ENCODE data around the gene SHB. TPM values are rescaled to one million over a fixed set of nuclear protein-coding genes. Genes with fewer than 3 reads are reported as not detected.

The SHB gene
- total and polyA plus RNA-seq, 10 donors: 1.2 to 20.5 (median 7.1) TPM

DNA sequence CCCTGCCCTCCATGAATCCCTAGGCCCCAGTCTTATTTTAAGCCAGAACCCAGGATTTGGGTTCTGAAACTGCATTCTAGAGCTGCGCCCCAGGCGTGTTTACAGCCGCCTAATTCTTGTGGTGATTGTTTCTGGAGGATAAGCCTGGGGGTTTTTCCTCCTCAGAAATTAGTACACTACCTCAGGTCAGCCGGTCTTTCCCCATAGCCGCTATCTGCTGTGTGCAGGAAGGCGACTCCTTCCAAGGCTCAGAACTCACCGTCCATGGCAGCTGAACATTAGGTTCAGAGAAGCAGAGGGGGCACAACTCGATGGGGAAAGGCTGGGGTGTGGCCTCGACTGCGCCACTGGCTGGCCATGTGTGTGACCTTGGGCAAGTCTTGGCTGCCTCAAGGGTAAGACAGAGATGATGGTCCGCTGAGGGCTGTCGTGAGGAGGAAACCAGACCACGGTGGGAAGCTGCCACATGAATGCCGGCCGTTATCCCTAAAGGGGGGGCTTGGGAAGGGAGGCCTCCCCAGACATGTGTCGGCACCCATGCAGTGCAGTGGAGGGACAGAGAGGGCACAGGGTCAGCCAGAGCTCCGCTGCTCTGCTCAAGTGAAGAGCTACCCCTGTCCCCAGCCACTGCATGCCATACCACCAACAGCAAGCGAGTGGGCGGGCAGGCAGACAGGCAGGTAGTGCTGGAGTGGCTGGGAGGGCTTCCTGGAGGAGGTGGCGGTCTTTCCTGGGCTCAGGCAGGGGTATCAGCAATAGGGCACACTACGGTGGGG, 28.9 kb downstream of the SHB start:
- Histone ChIP-seq H3K27me3 (replicated peaks in 1 of 7) (no peaks in the 10 kb centered on the region), H3K9me3 (no peaks in the 10 kb centered on the region), H3K36me3 (no peaks in the 10 kb centered on the region), H3K4me1 (peaks cover 10 to 55% (median 29%) of the 10 kb centered on the region in 6 donors), H3K4me3 (no peak overlapping the region), H3K27ac (peak overlapping the region in 6 of 8 donors; percentile 26 to 60 (median 36))
- 83 to 91% (median 86%) methylated on average over 21 of the region's 21 CpGs for WGBS, 5 donors
- no peak for DNase-seq
- no peak for TF ChIP-seq POLR2AphosphoS5 (IDR thresholded peaks at IDR 0.05)
- TF ChIP-seq, protein P1, sequence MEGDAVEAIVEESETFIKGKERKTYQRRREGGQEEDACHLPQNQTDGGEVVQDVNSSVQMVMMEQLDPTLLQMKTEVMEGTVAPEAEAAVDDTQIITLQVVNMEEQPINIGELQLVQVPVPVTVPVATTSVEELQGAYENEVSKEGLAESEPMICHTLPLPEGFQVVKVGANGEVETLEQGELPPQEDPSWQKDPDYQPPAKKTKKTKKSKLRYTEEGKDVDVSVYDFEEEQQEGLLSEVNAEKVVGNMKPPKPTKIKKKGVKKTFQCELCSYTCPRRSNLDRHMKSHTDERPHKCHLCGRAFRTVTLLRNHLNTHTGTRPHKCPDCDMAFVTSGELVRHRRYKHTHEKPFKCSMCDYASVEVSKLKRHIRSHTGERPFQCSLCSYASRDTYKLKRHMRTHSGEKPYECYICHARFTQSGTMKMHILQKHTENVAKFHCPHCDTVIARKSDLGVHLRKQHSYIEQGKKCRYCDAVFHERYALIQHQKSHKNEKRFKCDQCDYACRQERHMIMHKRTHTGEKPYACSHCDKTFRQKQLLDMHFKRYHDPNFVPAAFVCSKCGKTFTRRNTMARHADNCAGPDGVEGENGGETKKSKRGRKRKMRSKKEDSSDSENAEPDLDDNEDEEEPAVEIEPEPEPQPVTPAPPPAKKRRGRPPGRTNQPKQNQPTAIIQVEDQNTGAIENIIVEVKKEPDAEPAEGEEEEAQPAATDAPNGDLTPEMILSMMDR (IDR thresholded peaks at IDR 0.05 in 8 of 11, conservative IDR thresholded peaks at IDR 0.05 in 3 of 11): no peak
- no peak for TF ChIP-seq POLR2A (IDR thresholded peaks at IDR 0.05)
- intact Hi-C loops (cut with DNase I; ENCODE audit: low total_unique reads): no loop called here

DNA sequence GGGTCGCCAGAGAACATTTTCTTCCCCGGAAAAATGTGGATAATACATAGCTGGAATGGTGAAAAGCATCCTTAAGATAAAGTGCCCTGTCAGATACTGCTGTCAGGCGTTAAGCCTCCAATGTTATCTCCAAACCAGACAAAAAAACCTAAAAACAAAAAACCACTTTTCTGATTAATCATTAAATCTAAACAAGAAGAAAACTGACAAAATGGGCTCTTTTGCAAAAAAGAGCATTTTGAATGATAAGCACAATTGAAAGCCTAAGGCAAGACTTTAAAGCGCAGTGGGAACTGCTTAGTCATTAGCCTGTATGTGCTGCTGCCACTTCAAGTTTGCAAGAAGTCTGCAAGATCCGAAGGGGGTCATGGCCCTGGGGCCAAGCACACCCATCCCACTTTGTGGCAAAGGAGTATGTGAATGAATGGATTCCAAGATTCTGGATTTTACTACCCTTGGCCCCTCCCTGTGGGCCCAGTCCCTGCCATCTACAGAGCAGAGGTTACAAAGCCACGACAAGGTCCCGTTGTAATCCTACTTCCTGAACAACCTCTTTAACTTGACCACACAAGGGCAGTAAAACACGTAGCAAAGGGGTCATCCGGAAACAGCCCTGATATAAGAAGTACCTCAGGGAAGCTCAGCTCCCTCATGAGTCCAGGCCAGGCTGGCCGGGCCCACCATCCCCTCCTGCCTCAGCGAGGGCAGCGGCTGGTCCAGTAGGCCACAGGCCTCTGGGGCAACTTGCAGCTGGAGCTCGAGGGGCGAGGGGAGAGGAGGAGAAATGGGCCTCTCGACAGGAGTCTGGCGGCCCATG, 29.7 kb downstream of the SHB start:
- Histone ChIP-seq H3K4me1 (peaks cover 10 to 55% (median 29%) of the 10 kb centered on the region in 6 donors), H3K27ac (peak overlapping the region in 6 of 8 donors; percentile 26 to 60 (median 36)), H3K4me3 (no peak overlapping the region), H3K9me3 (no peaks in the 10 kb centered on the region), H3K27me3 (replicated peaks in 1 of 7) (no peaks in the 10 kb centered on the region), H3K36me3 (no peaks in the 10 kb centered on the region)
- no peak for DNase-seq
- TF ChIP-seq POLR2AphosphoS5 (IDR thresholded peaks at IDR 0.05) (peak in 1 of 3 donors; percentile 44), POLR2A (IDR thresholded peaks at IDR 0.05) (no peak)
- WGBS, 5 donors: 49 to 61% (median 53%) methylated on average over 14 to 16 of the region's 16 CpGs
- intact Hi-C loops (cut with DNase I; ENCODE audit: low total_unique reads): no loop called here

DNA sequence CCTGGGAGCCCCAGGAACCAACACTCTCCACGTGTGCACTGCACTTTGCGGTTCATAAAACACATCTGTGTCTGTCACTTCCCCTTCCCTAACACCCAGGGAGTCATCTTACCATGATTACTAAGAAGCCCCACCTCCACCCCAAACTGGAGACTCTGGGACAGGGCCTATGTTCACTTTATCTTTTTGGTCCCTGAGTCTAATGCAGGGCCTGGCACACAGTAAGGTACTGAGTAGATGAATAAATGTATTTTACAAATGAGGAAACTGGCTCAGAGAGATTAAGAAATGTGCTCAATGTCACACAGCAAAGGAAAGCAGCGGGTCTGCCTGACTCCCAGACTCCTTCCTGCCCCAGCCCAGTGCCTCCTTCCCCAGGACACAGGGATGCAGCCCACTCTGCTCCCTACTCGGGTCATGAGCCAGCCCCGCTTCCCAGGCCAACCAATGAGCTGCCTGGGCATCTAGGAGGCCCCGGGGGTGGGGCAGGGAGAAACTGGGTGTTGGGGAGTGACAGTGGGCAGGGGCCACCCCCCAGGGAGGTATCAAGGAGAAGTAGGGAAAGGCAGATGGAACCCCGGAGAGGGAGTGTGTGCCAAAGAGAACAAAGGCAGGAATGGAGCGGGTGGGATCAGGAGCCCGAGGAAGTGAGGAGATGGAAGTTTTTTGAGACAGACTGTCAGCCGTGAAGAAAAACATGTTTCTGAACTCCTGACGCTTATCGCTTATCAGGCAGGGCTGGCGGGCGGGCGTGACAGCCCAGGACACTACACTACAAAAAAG, 30.5 kb downstream of the SHB start:
- Histone ChIP-seq H3K4me1 (peaks cover 10 to 55% (median 29%) of the 10 kb centered on the region in 6 donors), H3K4me3 (no peak overlapping the region), H3K9me3 (no peaks in the 10 kb centered on the region), H3K36me3 (no peaks in the 10 kb centered on the region), H3K27me3 (replicated peaks in 1 of 7) (no peaks in the 10 kb centered on the region), H3K27ac (peak overlapping the region in 4 of 8 donors; percentile 10 to 60 (median 18))
- WGBS, 5 donors: 70 to 78% (median 76%) methylated on average over 15 of the region's 15 CpGs
- TF ChIP-seq, protein P1 (IDR thresholded peaks at IDR 0.05 in 8 of 11, conservative IDR thresholded peaks at IDR 0.05 in 3 of 11): no peak
- no peak for TF ChIP-seq POLR2A (IDR thresholded peaks at IDR 0.05)
- TF ChIP-seq POLR2AphosphoS5 (IDR thresholded peaks at IDR 0.05): no peak
- intact Hi-C loops (cut with DNase I; ENCODE audit: low total_unique reads): no loop called here
- DNase-seq: no peak

DNA sequence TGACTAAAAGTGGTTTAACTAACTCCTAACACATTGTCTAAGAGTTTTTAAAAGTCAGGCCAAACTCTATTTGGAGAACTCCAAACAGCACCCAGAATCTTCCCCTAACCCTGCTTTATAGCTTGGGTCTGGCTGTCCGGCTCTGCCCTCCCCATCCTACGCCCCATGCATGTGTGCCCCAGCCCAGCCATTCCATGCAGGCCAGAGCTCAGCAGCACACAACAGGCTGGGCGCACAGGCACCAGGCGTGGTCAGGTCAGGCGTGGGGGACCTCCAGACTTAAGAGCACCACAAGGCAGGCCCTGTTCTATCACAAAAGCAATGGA, 31.1 kb downstream of the SHB start:
- no peak overlapping the region for H3K4me3 ChIP-seq
- intact Hi-C loops (cut with DNase I; ENCODE audit: low total_unique reads): no loop called here
- no peaks in the 10 kb centered on the region for H3K36me3 ChIP-seq
- H3K9me3 ChIP-seq: no peaks in the 10 kb centered on the region
- peak overlapping the region in 3 of 8 donors; percentile 16 to 60 (median 21) for H3K27ac ChIP-seq
- no peak for DNase-seq
- H3K27me3 ChIP-seq (replicated peaks in 1 of 7): no peaks in the 10 kb centered on the region
- TF ChIP-seq, protein P1 (IDR thresholded peaks at IDR 0.05 in 8 of 11, conservative IDR thresholded peaks at IDR 0.05 in 3 of 11): no peak
- TF ChIP-seq POLR2AphosphoS5 (IDR thresholded peaks at IDR 0.05): no peak
- TF ChIP-seq POLR2A (IDR thresholded peaks at IDR 0.05): no peak
- peaks cover 10 to 55% (median 29%) of the 10 kb centered on the region in 6 donors for H3K4me1 ChIP-seq
- 76 to 89% (median 84%) methylated on average over 5 of the region's 5 CpGs for WGBS, 5 donors
